Heart left ventricle (tissue), 16 donors: ENCODE results near the gene SPATA4. TPM values are rescaled to one million over a fixed set of nuclear protein-coding genes. Genes with fewer than 3 reads are reported as not detected.

Source experiments
- ATAC-seq, 4 donors: fragments of 200-7000 bp; cut with Tn5 transposase; one replicate each; pipeline ENCODE4 v1.9.1; 2020 to 2022; ENCODE audit warnings: moderate library complexity in 4 of 4, mild to moderate bottlenecking in 3 of 4, moderate number of reproducible peaks in 1 of 4
- DNase-seq, 5 donors: peaks; one replicate each; pipeline ENCODE4 v3.0.0-alpha.2; 2020
- H3K27ac ChIP-seq, 12 donors: fragments of 200-600 bp; sonication (generic) in 4 of 12; one replicate each; pipeline versions ENCODE4 v1.5.0 to v1.8.0; 2016 to 2022; ENCODE audit warnings: mild to moderate bottlenecking in 2 of 12
- H3K27me3 ChIP-seq, 9 donors: fragments of 200-600 bp; sonication (generic) in 2 of 9; one replicate each; pipeline versions ENCODE4 v1.5.1 to v1.8.0; 2016 to 2022; ENCODE audit warnings: mild to moderate bottlenecking in 3 of 9
- H3K36me3 ChIP-seq, 9 donors: fragments of 200-600 bp; sonication (generic) in 2 of 9; one replicate each; pipeline versions ENCODE4 v1.5.0 to v1.8.0; 2018 to 2022; ENCODE audit warnings: mild to moderate bottlenecking in 2 of 9
- H3K4me1 ChIP-seq, 12 donors: fragments of 200-600 bp; sonication (generic) in 4 of 12; one replicate each; pipeline versions ENCODE4 v1.5.0 to v1.8.0; 2016 to 2022; ENCODE audit warnings: mild to moderate bottlenecking in 3 of 12
- H3K4me3 ChIP-seq, 12 donors: fragments of 200-600 bp; sonication (generic) in 4 of 12; one replicate each; pipeline versions ENCODE4 v1.5.0 to v1.8.0; 2017 to 2022; ENCODE audit warnings: mild to moderate bottlenecking in 9 of 12, moderate library complexity in 4 of 12
- H3K9me3 ChIP-seq, 12 donors: fragments of 200-600 bp; sonication (generic) in 4 of 12; one replicate each; pipeline versions ENCODE4 v1.5.0 to v1.8.0; 2016 to 2022; ENCODE audit warnings: mild to moderate bottlenecking in 1 of 12
- POLR2A ChIP-seq, 2 donors: fragments of 450-650 bp; IDR thresholded peaks; one replicate each; pipeline ENCODE4 v1.6.1; 2017; ENCODE audit warnings: antibody characterized with exemption in 2 of 2, mild to moderate bottlenecking in 2 of 2, moderate library complexity in 2 of 2
- WGBS, 4 donors: extraction: QIAGEN DNeasy Blood & Tissue Kit in 2 of 4; methylation state at CpG; one replicate each; pipeline versions ENCODE4 v1.1.5 to v1.1.7; 2013 to 2018; 5-methylcytosine and 5-hydroxymethylcytosine counted together
- intact Hi-C, 10 donors: fragments of 100-400 bp; cut with DNase I; formaldehyde crosslinking; loops; one replicate each; pipeline versions ENCODE4 v1.11.1 to v1.14.2; 2022
- polyA plus RNA-seq, 2 donors: library from polyadenylated mRNA; stranded (reverse); fragments of 200-250 nt; gene quantifications; one replicate each; pipeline ENCODE4 v1.2.3, GENCODE V29; 2013
- total RNA-seq, 9 donors: library from RNA; depleted of rRNA in 2 of 9; stranded (reverse); fragments of >200 nt in 2 of 9; fragmentation: NEBNext Ultra II Directional in 3 of 9; extraction: Animal tissue kit (Norgen Biotek cat#: 25700) in 3 of 9; gene quantifications; one replicate each; pipeline versions ENCODE4 v1.1.0 to v1.2.4, GENCODE V29; 2016 to 2023
- TF ChIP-seq, protein P1 (sequence below), 12 donors: fragments of 200-600 bp; sonication (generic) in 4 of 12; IDR thresholded peaks; one replicate each; pipeline versions ENCODE4 v1.5.0 to v1.8.0; 2018 to 2022; ENCODE audit warnings: antibody characterized with exemption in 12 of 12, mild to moderate bottlenecking in 5 of 12
- donor health status: ischemic (EF 13 %, LVEDD 7.1; RV severe dilation, severe dysfunction).
- donor health status: healthy with polysubstance abuse.
- donor health status: DM: no; HTN: yes; CAD: no.
- donor health status: DM: no; HTN: no; CAD: no.
- donor health status: ischemic (EF 25% LVEDD 6.9; RV normal size, moderate dysfunction).
- donor health status: ischemic (EF 25% LVEDD 5.7; RV mildly dilated, moderate dysfunction).
- donor health status: healthy.
- donor health status: DM: yes; HTN: yes; CAD: no.
- donor health status: ischemic (EF 35%, LVEDD 5.7; RV mildly dilated, moderate dysfunction).
- donor health status: nonischemic (EF 11% LVEDD 7.7; RV severe dilation, severe dysfunction).
- donor health status: DM: yes; HTN: yes; CAD: no.
- donor health status: PGD.
- donor health status: ischemic (EF 29% LVEDD 5.4; RV normal size, mild dysfunction).
- donor health status: nonischemic (EF 23%, LVEDD 6.1; RV moderate dilation, normal function).

Gene SPATA4
- total and polyA plus RNA-seq, 11 donors: 0.25 to 0.84 (median 0.53) TPM; not detected in 4

DNA sequence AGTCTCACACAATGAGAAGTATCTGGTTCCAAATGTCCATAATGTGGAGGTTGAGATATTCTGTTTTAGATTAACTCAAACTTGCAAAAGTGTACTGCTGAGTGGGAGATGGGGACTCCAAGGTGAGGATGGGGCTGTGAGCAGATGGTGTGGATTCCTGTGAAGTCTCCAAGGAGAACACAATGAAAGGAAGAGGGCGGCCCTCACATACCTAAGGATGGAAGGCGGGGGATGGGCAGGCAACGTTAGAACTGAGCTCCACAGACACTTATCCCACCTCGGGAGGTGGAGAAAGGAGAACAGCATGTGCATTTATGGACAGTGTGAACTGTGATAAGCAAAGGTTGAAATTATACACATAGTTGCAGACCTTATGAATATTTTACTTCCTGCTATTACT lies 9.9 kb upstream of the SPATA4 start:
- WGBS, 4 donors: 49 to 60% (median 55%) methylated on average over 4 of the region's 4 CpGs
- DNase-seq: no peak

DNA sequence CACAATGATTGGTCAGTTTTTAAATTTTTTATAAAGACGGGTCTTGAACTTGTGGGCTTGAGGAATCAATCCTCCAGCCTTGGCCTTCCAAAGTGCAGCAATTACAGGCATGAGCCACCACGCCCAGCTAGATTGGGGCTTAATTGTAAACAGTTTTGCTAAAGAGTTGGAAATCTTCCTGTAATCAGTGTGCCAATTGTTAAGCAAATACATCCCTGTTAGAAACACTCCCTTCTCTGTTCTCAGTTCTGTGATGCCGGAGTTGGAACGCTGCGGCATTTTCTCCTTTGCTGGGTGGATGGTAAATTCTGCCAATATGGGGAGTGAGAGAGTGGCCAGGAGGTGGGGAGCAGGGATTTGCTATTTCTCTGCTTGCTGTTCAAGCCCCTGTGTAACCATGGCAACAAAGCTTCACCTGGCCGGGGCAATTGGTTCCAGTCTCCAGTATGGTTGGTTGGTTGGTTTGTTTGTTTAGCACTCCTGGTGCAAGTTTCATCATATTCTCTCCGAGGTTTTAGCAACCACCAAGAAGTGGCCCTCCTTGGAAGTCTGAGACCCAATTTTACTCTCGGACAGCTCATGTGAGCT lies 3.0 kb upstream of the SPATA4 start:
- Histone ChIP-seq H3K4me3 (no peak overlapping the region), H3K4me1 (peaks cover 0 to 10% (median 2%) of the 10 kb centered on the region in 12 donors), H3K9me3 (no peaks in the 10 kb centered on the region), H3K36me3 (no peaks in the 10 kb centered on the region), H3K27ac (no peak overlapping the region), H3K27me3 (peaks cover 0 to 6% (median 0%) of the 10 kb centered on the region in 9 donors)
- DNase-seq (no peak), ATAC-seq (no peak)
- no peak for TF ChIP-seq POLR2A (IDR thresholded peaks at IDR 0.05)
- TF ChIP-seq, protein P1, sequence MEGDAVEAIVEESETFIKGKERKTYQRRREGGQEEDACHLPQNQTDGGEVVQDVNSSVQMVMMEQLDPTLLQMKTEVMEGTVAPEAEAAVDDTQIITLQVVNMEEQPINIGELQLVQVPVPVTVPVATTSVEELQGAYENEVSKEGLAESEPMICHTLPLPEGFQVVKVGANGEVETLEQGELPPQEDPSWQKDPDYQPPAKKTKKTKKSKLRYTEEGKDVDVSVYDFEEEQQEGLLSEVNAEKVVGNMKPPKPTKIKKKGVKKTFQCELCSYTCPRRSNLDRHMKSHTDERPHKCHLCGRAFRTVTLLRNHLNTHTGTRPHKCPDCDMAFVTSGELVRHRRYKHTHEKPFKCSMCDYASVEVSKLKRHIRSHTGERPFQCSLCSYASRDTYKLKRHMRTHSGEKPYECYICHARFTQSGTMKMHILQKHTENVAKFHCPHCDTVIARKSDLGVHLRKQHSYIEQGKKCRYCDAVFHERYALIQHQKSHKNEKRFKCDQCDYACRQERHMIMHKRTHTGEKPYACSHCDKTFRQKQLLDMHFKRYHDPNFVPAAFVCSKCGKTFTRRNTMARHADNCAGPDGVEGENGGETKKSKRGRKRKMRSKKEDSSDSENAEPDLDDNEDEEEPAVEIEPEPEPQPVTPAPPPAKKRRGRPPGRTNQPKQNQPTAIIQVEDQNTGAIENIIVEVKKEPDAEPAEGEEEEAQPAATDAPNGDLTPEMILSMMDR (IDR thresholded peaks at IDR 0.05): no peak
- intact Hi-C loops: loop anchor here in 8 of 10 donors (5.0 to 10.0 kb wide), 6 partner anchors 34 to 124 kb away; partner anchors contain the start of gene SPCS3 (in 2 of the 8)
- 81 to 89% (median 85%) methylated on average over 8 of the region's 8 CpGs for WGBS, 4 donors

More for the DNA sequence above, 9.9 kb upstream of the SPATA4 start:
- no peak overlapping the region for H3K27ac ChIP-seq
- intact Hi-C loops: no loop called here
- ATAC-seq: no peak
- no peaks in the 10 kb centered on the region for H3K27me3 ChIP-seq
- H3K9me3 ChIP-seq: no peaks in the 10 kb centered on the region
- no peaks in the 10 kb centered on the region for H3K36me3 ChIP-seq
- no peak for TF ChIP-seq POLR2A (IDR thresholded peaks at IDR 0.05)
- TF ChIP-seq, protein P1 (IDR thresholded peaks at IDR 0.05): no peak
- no peak overlapping the region for H3K4me3 ChIP-seq
- H3K4me1 ChIP-seq: peaks cover 0 to 6% (median 0%) of the 10 kb centered on the region in 12 donors

DNA sequence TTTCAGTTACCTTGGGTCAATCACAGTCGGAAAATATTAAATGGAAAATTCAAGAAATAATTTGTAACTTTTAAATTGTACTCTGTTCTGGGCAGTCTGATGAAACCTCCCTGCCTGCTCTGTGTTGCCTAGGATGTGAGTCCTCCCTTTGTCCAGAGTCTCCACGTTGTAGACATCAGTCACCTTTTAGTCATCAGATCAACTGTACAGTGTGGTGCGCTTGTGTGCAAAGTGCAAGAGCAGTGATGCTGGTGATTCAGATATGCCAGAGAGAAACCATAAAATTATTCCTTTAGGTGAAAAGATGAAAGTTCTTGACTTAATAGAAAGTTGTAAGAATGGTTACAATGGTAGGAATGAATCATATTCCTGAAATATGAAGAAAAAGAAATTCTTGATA lies 1.4 kb downstream of the SPATA4 start:
- no peaks in the 10 kb centered on the region for H3K9me3 ChIP-seq
- 68 to 80% (median 73%) methylated on average over 3 of the region's 3 CpGs for WGBS, 4 donors
- TF ChIP-seq POLR2A (IDR thresholded peaks at IDR 0.05): no peak
- TF ChIP-seq, protein P1 (IDR thresholded peaks at IDR 0.05): no peak
- no peak for ATAC-seq
- intact Hi-C loops: loop anchor here in 6 of 10 donors (2.0 to 10.0 kb wide), 7 partner anchors 37 to 125 kb away; partner anchors contain the start of gene SPCS3 (in 2 of the 6)
- no peak for DNase-seq
- H3K36me3 ChIP-seq: no peaks in the 10 kb centered on the region
- H3K4me3 ChIP-seq: no peak overlapping the region
- H3K27ac ChIP-seq: peak overlapping the region in 1 of 12 donors; percentile 51
- peaks cover 0 to 10% (median 2%) of the 10 kb centered on the region in 12 donors for H3K4me1 ChIP-seq
- peaks cover 0 to 13% (median 0%) of the 10 kb centered on the region in 9 donors for H3K27me3 ChIP-seq

DNA sequence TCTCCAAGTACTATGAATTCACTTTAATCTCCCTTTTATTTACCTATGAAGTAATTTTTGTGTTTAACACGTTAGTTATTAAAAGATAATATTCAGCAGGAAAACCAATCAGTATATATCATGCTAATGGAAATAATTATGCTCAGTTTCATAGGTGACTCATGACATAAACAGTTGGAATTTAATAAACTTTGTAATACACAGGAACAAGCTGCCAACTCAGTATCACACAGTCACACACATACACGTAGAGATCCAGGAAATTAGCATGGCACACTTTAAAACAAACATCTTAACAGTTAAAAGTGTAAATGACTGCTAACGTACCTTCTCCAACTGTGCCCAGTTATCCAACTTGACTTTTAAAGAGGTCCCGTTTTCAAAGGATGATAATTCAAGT lies 2.3 kb downstream of the SPATA4 start:
- H3K36me3 ChIP-seq: no peaks in the 10 kb centered on the region
- 26 to 34% (median 30%) methylated on average over 4 of the region's 4 CpGs for WGBS, 4 donors
- intact Hi-C loops: loop anchor here in 4 of 10 donors (10.0 kb wide), 2 partner anchors 82 to 122 kb away; partner anchors contain the start of gene SPCS3 (in 1 of the 4)
- H3K27ac ChIP-seq: peak overlapping the region in 1 of 12 donors; percentile 51
- peaks cover 0 to 13% (median 0%) of the 10 kb centered on the region in 9 donors for H3K27me3 ChIP-seq
- no peak overlapping the region for H3K4me3 ChIP-seq
- H3K9me3 ChIP-seq: no peaks in the 10 kb centered on the region
- no peak for TF ChIP-seq POLR2A (IDR thresholded peaks at IDR 0.05)
- TF ChIP-seq, protein P1 (IDR thresholded peaks at IDR 0.05): no peak
- H3K4me1 ChIP-seq: peaks cover 0 to 10% (median 2%) of the 10 kb centered on the region in 12 donors
- DNase-seq (no peak), ATAC-seq (no peak)
